ENCODE measurements around the gene TEX26.
"Not testable (repeated sequence)": the region's sequence is repeated elsewhere in the genome, so short reads cannot be mapped to it uniquely, and the experiment has no call there.

The TEX26 gene

DNA sequence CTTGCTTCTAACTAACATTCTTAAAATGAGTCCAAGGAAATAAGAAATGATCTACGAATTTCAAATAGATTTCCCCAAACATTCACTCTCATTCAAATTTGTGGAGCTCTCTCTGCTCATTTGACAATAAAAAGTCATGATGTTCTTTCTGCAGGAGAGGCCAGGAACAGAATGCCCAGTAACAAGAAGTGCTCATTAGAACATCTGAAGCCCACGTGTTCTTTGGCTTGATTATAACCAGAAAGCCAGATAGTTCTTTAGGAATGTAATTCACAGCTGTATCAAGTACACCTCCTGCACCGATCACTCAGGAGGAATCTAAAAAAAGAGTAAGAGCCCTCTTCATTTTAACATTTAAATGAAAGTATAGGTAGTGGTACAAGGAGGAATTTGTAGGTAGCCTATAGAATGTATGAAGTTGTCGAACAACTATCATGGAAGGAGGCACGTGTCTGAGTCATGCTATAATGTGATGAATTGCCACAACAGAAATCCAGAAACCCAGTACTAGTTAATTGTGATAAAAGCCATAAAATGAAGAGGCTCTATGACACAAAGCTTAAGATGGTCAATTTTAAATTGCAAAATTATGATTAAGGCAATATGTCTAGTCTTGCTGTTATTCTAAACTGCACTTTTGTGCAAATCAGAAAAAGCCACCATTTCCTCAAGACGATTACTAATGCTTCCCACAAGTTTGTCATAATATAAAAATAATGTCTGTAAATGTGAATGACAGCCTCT is 13.6 kb upstream of the TEX26 start:
- no peak for DNase-seq (ENCODE audit: low read depth in 2 of 2, low spot score in 1 of 2)

- no peak for DNase-seq (ENCODE audit: low read depth in 2 of 2, low spot score in 1 of 2)
Measured at GRCh38 chr13:30920162-30920909, 12.1 kb upstream of the TEX26 start.

- DNase-seq (ENCODE audit: low read depth in 2 of 2, low spot score in 1 of 2) = no peak
Measured at GRCh38 chr13:30923418-30923817, 9.0 kb upstream of the TEX26 start.

- no peak for DNase-seq (ENCODE audit: low read depth in 2 of 2, low spot score in 1 of 2)
Measured at GRCh38 chr13:30924721-30925120, 7.7 kb upstream of the TEX26 start.

DNA sequence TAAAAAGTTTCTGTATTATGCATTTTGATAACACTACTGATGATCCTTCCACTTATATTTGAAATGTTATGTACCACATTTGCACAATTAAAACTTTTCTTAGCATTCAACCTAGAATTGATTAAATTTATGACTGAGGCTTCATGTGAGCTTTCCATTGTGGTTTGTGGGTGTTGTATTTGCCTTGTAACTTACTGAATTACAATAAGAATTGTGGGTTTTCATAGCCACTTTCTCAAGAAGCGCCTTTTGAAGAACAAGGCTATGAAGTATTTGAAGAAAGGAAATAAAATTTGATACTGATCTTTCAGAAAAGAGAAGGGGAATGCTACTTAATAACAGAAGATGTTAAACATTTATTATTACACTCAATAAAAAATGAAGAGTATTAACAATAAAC is 7.0 kb upstream of the TEX26 start:
- DNase-seq (ENCODE audit: low read depth in 2 of 2, low spot score in 1 of 2) = no peak

DNA sequence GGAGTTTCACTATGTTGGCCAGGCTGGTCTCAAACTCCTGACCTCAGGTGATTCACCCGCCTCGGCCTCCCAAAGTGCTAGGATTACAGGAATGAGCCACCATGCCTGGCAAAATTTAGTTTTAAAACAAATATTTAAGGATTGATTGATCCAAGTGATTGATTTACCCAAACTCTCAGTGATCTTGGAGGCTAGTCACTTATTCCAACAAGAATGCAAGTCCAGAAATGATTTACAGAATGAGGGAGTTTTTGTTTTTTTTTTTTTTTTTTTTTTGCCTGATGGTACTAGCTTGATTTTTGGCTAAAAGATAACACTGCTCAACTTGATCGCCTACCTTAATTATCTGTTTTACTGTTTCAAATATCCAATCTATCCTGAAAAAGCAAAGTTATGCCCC is 5.7 kb upstream of the TEX26 start:
- no peak for DNase-seq (ENCODE audit: low read depth in 2 of 2, low spot score in 1 of 2)

DNA sequence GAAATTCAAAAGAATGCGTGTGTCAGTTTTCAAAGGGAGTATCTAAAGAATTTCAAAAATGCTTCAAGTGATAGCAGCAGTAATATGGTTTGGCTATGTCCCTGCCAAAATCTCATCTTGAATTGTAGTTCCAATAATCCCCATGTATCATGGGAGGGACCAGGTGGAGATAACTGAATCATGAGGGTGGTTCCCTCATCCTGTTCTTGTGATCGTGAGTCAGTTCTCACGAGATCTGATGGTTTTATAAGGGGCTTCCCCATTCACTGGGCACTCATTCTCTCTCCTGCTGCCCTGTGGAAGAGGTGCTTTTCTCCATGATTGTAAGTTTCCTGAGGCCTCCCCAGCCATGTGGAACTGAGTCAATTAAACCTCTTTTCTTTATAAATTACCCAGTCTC is 5.3 kb upstream of the TEX26 start:
- not testable (repeated sequence) for DNase-seq (ENCODE audit: low read depth in 2 of 2, low spot score in 1 of 2)

DNA sequence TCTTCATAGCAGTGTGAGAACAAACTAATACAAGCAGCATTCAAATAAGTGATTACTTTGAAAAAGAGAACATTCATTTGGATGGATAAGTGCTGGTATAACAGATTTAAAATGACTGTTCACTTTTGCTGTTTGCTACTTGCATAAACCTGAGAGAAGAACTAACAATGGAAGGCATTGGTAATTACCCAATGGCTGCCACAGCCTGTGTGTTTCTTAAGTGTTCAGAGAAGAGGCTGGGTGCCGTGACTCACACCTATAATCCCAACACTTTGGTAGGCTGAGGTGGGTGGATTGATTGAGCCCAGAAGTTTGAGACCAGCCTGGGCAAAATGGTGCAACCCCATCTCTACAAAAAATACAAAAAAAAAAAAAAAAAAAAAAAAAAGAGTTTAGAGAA is 4.9 kb upstream of the TEX26 start:
- DNase-seq (ENCODE audit: low read depth in 2 of 2, low spot score in 1 of 2) = no peak

DNA sequence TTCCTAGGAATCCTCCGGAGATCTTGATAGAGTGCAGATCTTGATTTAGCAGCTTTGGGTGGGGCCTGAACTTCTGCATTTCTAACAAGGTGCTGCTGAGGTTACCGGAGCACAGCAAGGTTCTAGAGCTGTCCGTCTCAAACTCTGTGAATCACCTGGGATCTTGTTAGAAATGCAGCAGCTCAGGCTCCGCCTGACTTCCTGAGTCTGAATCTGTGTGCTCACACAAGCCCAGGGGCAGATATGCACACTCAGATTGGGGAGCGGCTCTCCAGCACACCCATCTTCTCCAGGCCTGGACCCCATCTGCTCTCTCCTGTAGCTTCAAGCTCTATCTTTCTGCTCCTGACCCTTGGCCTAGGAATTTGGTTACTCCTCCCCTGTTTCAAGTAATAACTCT is 3.5 kb upstream of the TEX26 start:
- no peak for DNase-seq (ENCODE audit: low read depth in 2 of 2, low spot score in 1 of 2)

GRCh38 chr13:30933354-30933670 is 856 bp downstream of the TEX26 start:
- DNase-seq (ENCODE audit: low read depth in 2 of 2, low spot score in 1 of 2) = no peak

GRCh38 chr13:30934381-30934780 is 1.9 kb downstream of the TEX26 start:
- DNase-seq (ENCODE audit: low read depth in 2 of 2, low spot score in 1 of 2) = no peak

GRCh38 chr13:30934803-30935202 is 2.3 kb downstream of the TEX26 start:
- DNase-seq (ENCODE audit: low read depth in 2 of 2, low spot score in 1 of 2) = no peak

DNA sequence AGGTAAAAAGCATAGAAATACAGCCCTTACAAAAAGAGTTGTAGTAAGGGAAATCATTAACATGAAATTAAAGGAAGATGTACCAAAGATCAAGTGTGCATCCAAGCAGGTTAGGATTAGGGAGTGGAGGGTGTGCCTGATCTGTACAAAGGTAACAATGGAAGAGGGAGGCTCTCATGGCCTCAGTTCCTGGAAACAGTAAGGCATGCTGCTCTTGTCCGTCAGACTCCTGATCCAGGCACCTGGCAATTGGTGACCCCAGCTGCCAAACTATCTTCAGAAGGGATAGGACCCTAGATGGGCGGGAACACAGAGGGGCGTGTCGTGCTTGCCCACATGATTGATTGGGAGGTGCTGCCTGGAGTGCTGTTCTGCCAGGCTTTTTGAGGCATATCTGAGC is 4.5 kb downstream of the TEX26 start:
- no peak for DNase-seq (ENCODE audit: low read depth in 2 of 2, low spot score in 1 of 2)

- no peak for DNase-seq (ENCODE audit: low read depth in 2 of 2, low spot score in 1 of 2)
Measured at GRCh38 chr13:30943881-30944280, 11.4 kb downstream of the TEX26 start.

DNA sequence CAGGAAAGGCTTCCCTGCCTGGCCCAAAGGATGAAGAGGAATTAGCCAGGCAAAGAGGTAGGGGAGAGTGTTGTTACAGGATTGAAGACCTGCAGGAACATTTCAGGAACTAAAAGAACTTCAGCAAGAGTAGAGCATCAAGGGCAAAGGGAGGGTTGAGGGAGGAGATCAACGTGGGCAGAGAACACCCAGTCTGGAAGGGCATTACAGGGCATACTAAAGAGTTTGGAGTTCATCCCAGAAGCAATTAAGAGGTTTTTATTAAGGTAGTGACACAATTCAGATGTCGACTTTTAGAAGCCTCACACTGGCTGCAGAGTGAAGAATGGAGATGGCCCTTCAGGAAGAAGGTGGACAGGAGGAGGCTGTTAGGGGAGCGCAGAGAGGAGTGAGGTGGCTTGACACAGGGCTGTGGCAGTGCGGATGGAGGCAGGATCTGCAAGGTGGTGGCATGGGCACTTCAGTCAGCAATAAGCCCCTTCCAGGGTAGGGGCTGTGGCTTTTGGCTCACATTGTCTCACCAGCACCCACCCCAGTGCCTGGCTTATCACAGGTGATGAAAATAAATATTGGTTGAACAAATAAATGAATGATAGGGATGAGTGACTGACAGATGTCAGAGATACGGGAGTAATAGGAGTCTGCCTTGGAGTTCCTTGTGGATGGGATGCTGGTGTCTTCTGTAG is 24.9 kb downstream of the TEX26 start:
- no peak for DNase-seq (ENCODE audit: low read depth in 2 of 2, low spot score in 1 of 2)

DNA sequence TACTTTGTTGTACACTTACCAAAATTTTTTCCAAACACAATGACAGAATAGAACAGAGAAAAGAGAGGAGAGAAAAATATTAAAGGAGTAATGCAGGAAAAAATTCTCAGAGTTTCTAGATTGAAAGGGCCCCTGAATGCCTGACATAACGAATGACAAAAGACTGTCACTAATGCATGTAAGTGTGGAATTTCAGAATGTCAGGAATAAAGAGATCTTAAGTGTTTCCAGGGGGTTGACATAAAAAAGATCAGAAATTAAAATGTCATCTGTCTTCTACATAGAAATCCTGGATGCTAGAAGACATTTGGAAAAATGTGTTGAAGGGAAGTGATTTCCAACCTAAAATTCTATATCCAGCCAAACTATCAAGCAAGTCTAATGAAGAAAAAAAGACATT is 27.2 kb downstream of the TEX26 start:
- no peak for DNase-seq (ENCODE audit: low read depth in 2 of 2, low spot score in 1 of 2)

- no peak for DNase-seq (ENCODE audit: low read depth in 2 of 2, low spot score in 1 of 2)
Measured at GRCh38 chr13:30963791-30964190, 31.3 kb downstream of the TEX26 start.

DNA sequence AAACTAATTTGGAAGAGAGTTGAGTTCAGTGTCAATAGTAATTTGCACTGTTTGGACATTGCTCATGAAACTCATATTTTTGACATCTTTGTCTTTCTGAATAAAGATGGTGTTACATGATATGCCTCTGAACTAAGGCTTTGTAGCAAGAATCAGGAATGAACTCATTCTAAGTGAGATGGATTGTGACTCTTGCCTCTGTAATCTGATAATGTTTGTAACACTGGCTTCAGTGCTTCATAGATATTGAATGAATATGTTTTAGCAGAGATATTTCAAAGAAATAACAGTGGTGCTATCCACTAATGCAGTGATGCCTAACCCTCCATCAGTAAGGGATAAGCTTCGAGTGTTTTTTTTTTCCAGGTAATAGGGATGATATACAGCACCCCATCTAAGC is 32.9 kb downstream of the TEX26 start:
- DNase-seq (ENCODE audit: low read depth in 2 of 2, low spot score in 1 of 2) = no peak

- DNase-seq (ENCODE audit: low read depth in 2 of 2, low spot score in 1 of 2) = no peak
Measured at GRCh38 chr13:30966101-30966500, 33.6 kb downstream of the TEX26 start.

- DNase-seq (ENCODE audit: low read depth in 2 of 2, low spot score in 1 of 2) = no peak
Measured at GRCh38 chr13:30968846-30969245, 36.4 kb downstream of the TEX26 start.

GRCh38 chr13:30971575-30971974 is 39.1 kb downstream of the TEX26 start:
- no peak for DNase-seq (ENCODE audit: low read depth in 2 of 2, low spot score in 1 of 2)

- no peak for DNase-seq (ENCODE audit: low read depth in 2 of 2, low spot score in 1 of 2)
Measured at GRCh38 chr13:30972888-30973377, 40.5 kb downstream of the TEX26 start.

All from stimulated activated CD8-positive, alpha-beta memory T cell treated with anti-CD3 and anti-CD28 coated beads, Interleukin-4, amount 100 ng/mL, for 4 hours (primary cell).